Myocyte (in vitro differentiated cells): ENCODE data around the gene MAP2K5. TPM values are rescaled to one million over a fixed set of nuclear protein-coding genes. Genes with fewer than 3 reads are reported as not detected.
A peak's percentile ranks its signal among the peaks of the same experiment; 100 is the strongest.

Source experiments
- DNase-seq: peaks from one replicate; pipeline ENCODE4 v3.0.0-alpha.2; 2012; ENCODE audit warnings: low read depth
- total RNA-seq: library from RNA; depleted of rRNA; stranded (reverse); fragments of >200 nt; gene quantifications from 2 replicates; pipeline ENCODE4 v1.2.3, GENCODE V29; 2014

Gene MAP2K5
- total RNA-seq, 1 donor from 2014 or later: 8.9 TPM

GRCh38 chr15:67834581-67835296 is 292.2 kb downstream of the MAP2K5 start:
- no peak for DNase-seq

GRCh38 chr15:67835297-67836133 is 293.0 kb downstream of the MAP2K5 start:
- DNase-seq: no peak

- no peak for DNase-seq
Measured at GRCh38 chr15:67836134-67836455, 293.6 kb downstream of the MAP2K5 start.

- DNase-seq: peak; percentile 49
Measured at GRCh38 chr15:67836477-67836876, 294.0 kb downstream of the MAP2K5 start.

GRCh38 chr15:67836955-67837354 is 294.5 kb downstream of the MAP2K5 start:
- DNase-seq: no peak

GRCh38 chr15:67838789-67839332 is 296.4 kb downstream of the MAP2K5 start:
- DNase-seq: peak; percentile 51

- DNase-seq: peak; percentile 65
Measured at GRCh38 chr15:67839499-67839928, 297.0 kb downstream of the MAP2K5 start.

- DNase-seq: peak; percentile 92
Measured at GRCh38 chr15:67839929-67840748, 297.6 kb downstream of the MAP2K5 start, which contains the start of gene RNU6-1. TSS of gene RNU6-1 (minus strand) at chr15:67840045.

- peak; percentile 52 for DNase-seq
Measured at GRCh38 chr15:67840749-67841512, 298.4 kb downstream of the MAP2K5 start.

- no peak for DNase-seq
Measured at GRCh38 chr15:67841513-67841762, 298.9 kb downstream of the MAP2K5 start.

GRCh38 chr15:67843092-67843501 is 300.6 kb downstream of the MAP2K5 start:
- no peak for DNase-seq

GRCh38 chr15:67843571-67844387 is 301.3 kb downstream of the MAP2K5 start:
- DNase-seq: no peak

GRCh38 chr15:67845974-67846373 is 303.5 kb downstream of the MAP2K5 start:
- DNase-seq: no peak

GRCh38 chr15:67849538-67849937 is 307.0 kb downstream of the MAP2K5 start:
- no peak for DNase-seq

GRCh38 chr15:67850336-67850735 is 307.8 kb downstream of the MAP2K5 start:
- DNase-seq: no peak

- DNase-seq: no peak
Measured at GRCh38 chr15:67850994-67851571, 308.6 kb downstream of the MAP2K5 start.

- no peak for DNase-seq
Measured at GRCh38 chr15:67852418-67852817, 309.9 kb downstream of the MAP2K5 start.

GRCh38 chr15:67853454-67853853 is 311.0 kb downstream of the MAP2K5 start:
- DNase-seq: no peak

GRCh38 chr15:67854358-67854757 is 311.9 kb downstream of the MAP2K5 start:
- DNase-seq: no peak

- no peak for DNase-seq
Measured at GRCh38 chr15:67855842-67856241, 313.3 kb downstream of the MAP2K5 start.
